IMR-90 (cell line): ENCODE data around the gene OR8B4.

Source experiments
- CEBPB ChIP-seq: IDR thresholded peaks from 2 replicates; pipeline ENCODE4 v1.6.1; 2012; ENCODE audit warnings: low read depth, low read length, improper control_type of control experiment
- CHD1 ChIP-seq: IDR thresholded peaks from 2 replicates; pipeline ENCODE4 v1.6.1; 2012; ENCODE audit warnings: low read depth, low read length, improper control_type of control experiment
- MAFK ChIP-seq: IDR thresholded peaks from 2 replicates; pipeline ENCODE4 v1.6.1; 2012; ENCODE audit warnings: low read depth, low read length, improper control_type of control experiment
- MAZ ChIP-seq: IDR thresholded peaks from 2 replicates; pipeline ENCODE4 v1.6.1; 2012; ENCODE audit warnings: low read depth, mild to moderate bottlenecking, low read length, improper control_type of control experiment, moderate library complexity, borderline replicate concordance
- NFE2L2 ChIP-seq: fragments of 150-350 bp; IDR thresholded peaks from 2 replicates; pipeline ENCODE4 v1.6.1; 2016; ENCODE audit warnings: low read depth, mild to moderate bottlenecking, low read length
- POLR2A ChIP-seq: IDR thresholded peaks from 2 replicates; pipeline ENCODE4 v1.6.1; 2012; ENCODE audit warnings: mild to moderate bottlenecking, low read depth, low read length
- RCOR1 ChIP-seq: IDR thresholded peaks from 2 replicates; pipeline ENCODE4 v1.6.1; 2012; ENCODE audit warnings: mild to moderate bottlenecking, low read length, improper control_type of control experiment; ENCODE audit not compliant: insufficient replicate concordance
- SMC3 ChIP-seq: fragments of 150-350 bp; IDR thresholded peaks from 2 replicates; pipeline ENCODE4 v1.6.1; 2016; ENCODE audit warnings: low read depth, mild to moderate bottlenecking, antibody characterized with exemption, low read length, moderate library complexity
- USF2 ChIP-seq: fragments of 150-350 bp; IDR thresholded peaks from 2 replicates; pipeline ENCODE4 v1.6.1; 2017; ENCODE audit warnings: mild to moderate bottlenecking, antibody characterized with exemption, low read length, low read depth
- TF ChIP-seq, protein P1 (sequence below): conservative IDR thresholded peaks from 2 replicates; pipeline ENCODE4 v1.5.1; 2012; ENCODE audit warnings: mild to moderate bottlenecking, low read depth, low read length, improper control_type of control experiment

- TF ChIP-seq POLR2A (no peak), CEBPB (no peak), SMC3 (no peak), MAZ (no peak), USF2 (no peak), RCOR1 (no peak), NFE2L2 (no peak), CHD1 (no peak), MAFK (no peak)
- TF ChIP-seq, protein P1, sequence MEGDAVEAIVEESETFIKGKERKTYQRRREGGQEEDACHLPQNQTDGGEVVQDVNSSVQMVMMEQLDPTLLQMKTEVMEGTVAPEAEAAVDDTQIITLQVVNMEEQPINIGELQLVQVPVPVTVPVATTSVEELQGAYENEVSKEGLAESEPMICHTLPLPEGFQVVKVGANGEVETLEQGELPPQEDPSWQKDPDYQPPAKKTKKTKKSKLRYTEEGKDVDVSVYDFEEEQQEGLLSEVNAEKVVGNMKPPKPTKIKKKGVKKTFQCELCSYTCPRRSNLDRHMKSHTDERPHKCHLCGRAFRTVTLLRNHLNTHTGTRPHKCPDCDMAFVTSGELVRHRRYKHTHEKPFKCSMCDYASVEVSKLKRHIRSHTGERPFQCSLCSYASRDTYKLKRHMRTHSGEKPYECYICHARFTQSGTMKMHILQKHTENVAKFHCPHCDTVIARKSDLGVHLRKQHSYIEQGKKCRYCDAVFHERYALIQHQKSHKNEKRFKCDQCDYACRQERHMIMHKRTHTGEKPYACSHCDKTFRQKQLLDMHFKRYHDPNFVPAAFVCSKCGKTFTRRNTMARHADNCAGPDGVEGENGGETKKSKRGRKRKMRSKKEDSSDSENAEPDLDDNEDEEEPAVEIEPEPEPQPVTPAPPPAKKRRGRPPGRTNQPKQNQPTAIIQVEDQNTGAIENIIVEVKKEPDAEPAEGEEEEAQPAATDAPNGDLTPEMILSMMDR, result no peak
Observed at GRCh38 chr11:124380585-124380984, 44.1 kb downstream of the OR8B4 start.
